ENCODE data around the gene ANKMY1. TPM values are rescaled to one million over a fixed set of nuclear protein-coding genes. Genes with fewer than 3 reads are reported as not detected.

The ANKMY1 gene
- total and polyA plus RNA-seq, 2 of the 13 experiments (the other 11 are each of a cell fraction or from before 2014, with no cell fraction given): 11.7 to 18.8 TPM

DNA sequence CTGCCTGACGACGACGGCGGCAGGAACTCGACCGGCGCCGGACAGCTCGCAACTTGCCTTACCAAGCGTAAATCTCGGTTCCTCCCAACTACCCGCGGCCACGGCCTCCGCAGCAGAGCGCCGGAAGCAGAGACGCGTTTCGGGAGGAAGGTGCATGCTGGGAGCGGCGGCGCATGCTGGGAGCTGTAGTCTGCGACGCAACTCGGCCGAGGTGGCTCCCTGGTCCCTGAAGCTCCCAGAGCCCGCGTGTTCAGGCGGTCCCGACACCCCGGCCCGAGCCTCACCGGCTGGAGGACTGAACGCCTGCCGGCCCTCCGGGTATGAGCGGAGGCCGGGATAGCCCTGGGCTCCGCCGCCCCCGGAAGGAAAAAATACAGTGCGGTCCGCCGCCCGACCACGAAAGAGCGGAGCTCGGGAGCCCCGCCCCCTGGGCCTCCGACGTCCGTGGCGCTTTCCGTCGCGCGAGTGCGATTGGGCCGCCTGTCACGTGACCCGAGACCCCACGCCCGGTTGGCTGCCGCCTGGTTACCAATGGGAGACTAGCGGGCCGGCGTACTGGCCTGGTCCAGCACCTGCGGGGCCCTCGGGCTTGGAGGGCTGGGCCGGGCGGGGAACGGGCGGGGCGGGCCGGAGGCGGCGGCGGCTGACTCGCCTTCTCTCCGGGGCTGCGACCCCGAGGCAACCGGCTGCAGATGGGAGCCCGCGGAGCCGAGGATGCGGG is 28.6 kb upstream of the ANKMY1 start, which contains the start of gene CAPN10 (continued):
- TF ChIP-seq CERS6 (CRISPR knock-in tag; IDR thresholded peaks at IDR 0.05): no peak
- TF ChIP-seq MED13 (CRISPR knock-in tag; IDR thresholded peaks at IDR 0.05): no peak
- no peak for TF ChIP-seq ZNF646 (CRISPR knock-in tag; IDR thresholded peaks at IDR 0.05)
- TF ChIP-seq, protein P1, sequence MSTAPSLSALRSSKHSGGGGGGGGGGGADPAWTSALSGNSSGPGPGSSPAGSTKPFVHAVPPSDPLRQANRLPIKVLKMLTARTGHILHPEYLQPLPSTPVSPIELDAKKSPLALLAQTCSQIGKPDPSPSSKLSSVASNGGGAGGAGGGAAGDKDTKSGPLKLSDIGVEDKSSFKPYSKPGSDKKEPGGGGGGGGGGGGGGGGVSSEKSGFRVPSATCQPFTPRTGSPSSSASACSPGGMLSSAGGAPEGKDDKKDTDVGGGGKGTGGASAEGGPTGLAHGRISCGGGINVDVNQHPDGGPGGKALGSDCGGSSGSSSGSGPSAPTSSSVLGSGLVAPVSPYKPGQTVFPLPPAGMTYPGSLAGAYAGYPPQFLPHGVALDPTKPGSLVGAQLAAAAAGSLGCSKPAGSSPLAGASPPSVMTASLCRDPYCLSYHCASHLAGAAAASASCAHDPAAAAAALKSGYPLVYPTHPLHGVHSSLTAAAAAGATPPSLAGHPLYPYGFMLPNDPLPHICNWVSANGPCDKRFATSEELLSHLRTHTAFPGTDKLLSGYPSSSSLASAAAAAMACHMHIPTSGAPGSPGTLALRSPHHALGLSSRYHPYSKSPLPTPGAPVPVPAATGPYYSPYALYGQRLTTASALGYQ (CRISPR knock-in tag; IDR thresholded peaks at IDR 0.05): no peak
- TF ChIP-seq ZBTB7A (CRISPR knock-in tag; IDR thresholded peaks at IDR 0.05): no peak
- TF ChIP-seq FOSL2 (CRISPR knock-in tag; IDR thresholded peaks at IDR 0.05): peak; percentile 60; the same call in 1 of the 2 replicates
- TF ChIP-seq ARNT (IDR thresholded peaks at IDR 0.05): no peak
- TF ChIP-seq ZZZ3 (CRISPR knock-in tag; IDR thresholded peaks at IDR 0.05; ENCODE audit: borderline replicate concordance): peak; percentile 95
- TF ChIP-seq MIXL1 (CRISPR knock-in tag; IDR thresholded peaks at IDR 0.05): peak; percentile 41; the same call in 1 of the 2 replicates
- TF ChIP-seq MTA1 (CRISPR knock-in tag; IDR thresholded peaks at IDR 0.05; ENCODE audit: borderline replicate concordance): 0 out of 2 replicates have a peak, but pooled peaks have one; percentile 8
- no peak for TF ChIP-seq ZC3H4 (CRISPR knock-in tag; IDR thresholded peaks at IDR 0.05; ENCODE audit: borderline replicate concordance)
- TF ChIP-seq ZNF253 (CRISPR knock-in tag; IDR thresholded peaks at IDR 0.05; ENCODE audit: borderline replicate concordance): peak; percentile 36; the same call in 1 of the 2 replicates
- TF ChIP-seq RARG (CRISPR knock-in tag; IDR thresholded peaks at IDR 0.05; ENCODE audit: low read depth): 0 out of 2 replicates have a peak, but pooled peaks have one; percentile 52
- TF ChIP-seq ATF7-NPFF (CRISPR knock-in tag; IDR thresholded peaks at IDR 0.05; ENCODE audit: low read depth): no peak; the same call in 1 of the 2 replicates
- TF ChIP-seq CREBL2 (CRISPR knock-in tag; IDR thresholded peaks at IDR 0.05; ENCODE audit: borderline replicate concordance): no peak
- no peak for TF ChIP-seq ARID2 (CRISPR knock-in tag; IDR thresholded peaks at IDR 0.05; ENCODE audit: borderline replicate concordance)
- TF ChIP-seq ZNF225 (CRISPR knock-in tag; IDR thresholded peaks at IDR 0.05): peak; percentile 55; the same call in 1 of the 2 replicates
- no peak for TF ChIP-seq CEBPB (IDR thresholded peaks at IDR 0.05; ENCODE audit: borderline replicate concordance, low read depth, low read length)
- no peak for TF ChIP-seq ONECUT2 (CRISPR knock-in tag; IDR thresholded peaks at IDR 0.05)

Data from HepG2 (cell line).